Measurements from ENCODE around the gene IKBKG.

The IKBKG gene

DNA sequence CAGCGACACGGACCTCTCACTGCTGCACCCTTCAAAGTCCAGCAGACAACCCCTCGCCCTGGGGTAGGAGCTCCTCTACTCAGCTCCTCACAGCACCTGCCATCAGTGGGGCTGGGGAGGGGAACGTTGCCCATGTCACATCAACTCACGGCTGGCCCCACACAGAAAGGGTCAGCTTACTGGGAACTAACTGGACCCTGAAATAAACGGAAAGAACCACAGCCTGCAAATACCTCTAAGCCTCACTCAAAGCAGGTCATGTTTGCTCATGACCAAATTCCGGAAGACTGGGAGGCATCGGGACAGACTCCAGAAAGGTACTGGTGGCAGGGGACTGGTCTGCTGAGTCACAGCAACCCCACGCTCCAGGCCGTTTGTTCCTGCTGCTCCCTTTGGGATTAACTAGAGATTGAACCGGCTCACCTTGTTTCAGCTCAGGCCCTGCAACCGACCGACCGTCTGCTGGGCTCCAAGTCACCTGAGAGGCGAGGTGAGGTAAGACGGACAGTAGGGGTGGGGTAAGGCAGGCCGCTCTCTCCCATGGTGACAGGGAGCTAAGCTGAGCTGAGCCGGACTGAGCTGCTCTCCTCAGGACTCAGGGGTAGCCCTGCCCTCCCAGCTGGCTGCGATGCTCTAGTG is 6.4 kb upstream of the IKBKG start:
- no peak overlapping the region for H3K4me3 ChIP-seq (ENCODE audit: low read length)
- TF ChIP-seq, protein P1, sequence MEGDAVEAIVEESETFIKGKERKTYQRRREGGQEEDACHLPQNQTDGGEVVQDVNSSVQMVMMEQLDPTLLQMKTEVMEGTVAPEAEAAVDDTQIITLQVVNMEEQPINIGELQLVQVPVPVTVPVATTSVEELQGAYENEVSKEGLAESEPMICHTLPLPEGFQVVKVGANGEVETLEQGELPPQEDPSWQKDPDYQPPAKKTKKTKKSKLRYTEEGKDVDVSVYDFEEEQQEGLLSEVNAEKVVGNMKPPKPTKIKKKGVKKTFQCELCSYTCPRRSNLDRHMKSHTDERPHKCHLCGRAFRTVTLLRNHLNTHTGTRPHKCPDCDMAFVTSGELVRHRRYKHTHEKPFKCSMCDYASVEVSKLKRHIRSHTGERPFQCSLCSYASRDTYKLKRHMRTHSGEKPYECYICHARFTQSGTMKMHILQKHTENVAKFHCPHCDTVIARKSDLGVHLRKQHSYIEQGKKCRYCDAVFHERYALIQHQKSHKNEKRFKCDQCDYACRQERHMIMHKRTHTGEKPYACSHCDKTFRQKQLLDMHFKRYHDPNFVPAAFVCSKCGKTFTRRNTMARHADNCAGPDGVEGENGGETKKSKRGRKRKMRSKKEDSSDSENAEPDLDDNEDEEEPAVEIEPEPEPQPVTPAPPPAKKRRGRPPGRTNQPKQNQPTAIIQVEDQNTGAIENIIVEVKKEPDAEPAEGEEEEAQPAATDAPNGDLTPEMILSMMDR (conservative IDR thresholded peaks at IDR 0.05; ENCODE audit: low read depth, low read length) = no peak

DNA sequence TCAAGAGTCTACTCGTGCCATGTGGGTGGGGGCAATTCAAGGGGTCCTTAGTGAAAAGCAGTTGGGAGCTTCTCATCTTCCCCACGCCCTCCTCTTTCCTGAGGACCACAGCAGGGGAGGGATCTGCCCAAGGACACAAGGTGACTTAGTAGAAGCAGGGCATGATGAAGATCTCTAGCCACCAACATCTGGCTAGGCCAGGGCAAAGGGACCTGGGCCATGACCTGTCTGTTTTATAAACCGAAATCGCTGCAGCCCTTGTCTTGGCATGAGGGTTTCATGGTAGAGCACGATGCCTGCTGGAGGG is 5.9 kb upstream of the IKBKG start:
- no peak overlapping the region for H3K4me3 ChIP-seq (ENCODE audit: low read length)
- no peak for DNase-seq (ENCODE audit: low read depth)
- TF ChIP-seq, protein P1 (conservative IDR thresholded peaks at IDR 0.05; ENCODE audit: low read depth, low read length) = no peak

More for the DNA sequence above, 6.4 kb upstream of the IKBKG start:
- DNase-seq (ENCODE audit: low read depth) = no peak

DNA sequence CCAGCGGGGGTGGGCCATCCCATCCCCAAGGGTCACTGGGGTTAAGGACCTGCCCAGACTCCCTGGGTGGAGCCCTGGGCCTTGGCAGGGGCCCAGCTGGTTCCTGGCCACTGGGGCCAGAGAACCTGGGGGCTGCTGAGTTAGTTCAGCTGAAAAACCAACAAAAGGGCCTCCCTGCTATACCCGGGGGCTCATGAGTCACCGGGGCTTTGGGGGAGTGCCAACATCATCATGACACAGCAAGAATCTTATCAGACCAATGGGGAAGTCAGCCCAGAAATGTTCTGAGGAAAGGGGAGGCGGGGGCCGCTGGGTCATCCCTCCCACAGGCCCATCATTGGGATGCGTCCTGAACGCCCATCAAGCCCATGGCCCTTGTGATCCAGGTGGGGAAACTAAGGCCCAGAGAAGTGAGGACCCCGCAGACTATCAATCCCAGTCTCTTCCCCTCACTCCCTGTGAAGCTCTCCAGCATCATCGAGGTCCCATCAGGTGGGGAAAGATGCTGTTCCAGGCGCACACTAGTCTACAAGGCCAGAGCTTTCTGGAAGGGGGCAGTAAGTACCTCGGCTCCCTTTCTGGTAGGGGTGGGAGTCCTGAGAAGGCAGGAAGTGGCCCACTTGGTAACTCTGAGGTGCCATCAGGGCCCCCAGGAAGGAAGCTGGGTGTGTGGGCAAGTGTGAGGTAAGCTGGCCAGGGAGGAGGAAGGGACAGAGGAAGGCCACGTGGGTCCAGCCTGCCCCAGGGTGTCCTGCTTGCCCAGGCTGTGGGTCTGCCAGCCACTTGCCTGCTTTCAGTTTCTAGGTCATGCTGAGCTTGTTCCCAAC is 5.3 kb upstream of the IKBKG start:
- DNase-seq (ENCODE audit: low read depth) = peak; percentile 67
- TF ChIP-seq, protein P1 (conservative IDR thresholded peaks at IDR 0.05; ENCODE audit: low read depth, low read length) = no peak
- H3K4me3 ChIP-seq (ENCODE audit: low read length) = no peak overlapping the region

DNA sequence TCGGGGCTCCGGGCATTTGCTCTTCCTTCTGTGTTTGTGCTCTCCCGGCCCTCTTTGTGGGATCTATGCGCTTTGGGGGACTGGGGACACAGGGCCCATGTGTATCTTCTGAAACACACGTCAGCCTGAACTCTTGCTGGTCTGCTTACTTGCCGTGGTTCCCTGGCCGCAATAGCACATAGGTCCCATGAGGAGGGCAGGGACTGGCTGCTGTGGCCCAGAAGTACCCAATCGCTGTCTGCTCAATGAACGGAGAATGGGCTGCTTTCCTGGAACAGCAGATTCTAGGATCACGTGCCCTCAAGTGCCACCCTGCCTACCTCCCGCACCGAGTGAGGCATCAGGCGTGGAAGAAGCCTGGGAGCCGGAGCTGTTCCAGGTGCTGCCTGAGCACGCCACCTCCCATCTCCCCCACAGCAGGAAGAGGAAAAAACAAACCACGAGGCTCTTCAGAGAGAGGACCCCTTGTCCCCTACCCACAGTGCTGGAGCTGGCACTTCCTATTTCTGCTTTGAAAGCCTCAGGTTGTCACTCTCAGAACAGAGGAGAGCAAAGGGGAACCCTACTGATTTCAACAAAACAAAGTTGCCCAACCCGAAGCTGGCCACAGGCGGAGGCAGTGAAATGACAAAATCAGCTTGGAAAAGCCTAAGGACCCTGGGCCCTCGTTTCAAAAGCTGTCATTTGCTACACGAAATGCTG is 4.5 kb upstream of the IKBKG start:
- TF ChIP-seq, protein P1 (conservative IDR thresholded peaks at IDR 0.05; ENCODE audit: low read depth, low read length) = no peak
- no peak overlapping the region for H3K4me3 ChIP-seq (ENCODE audit: low read length)
- no peak for DNase-seq (ENCODE audit: low read depth)

DNA sequence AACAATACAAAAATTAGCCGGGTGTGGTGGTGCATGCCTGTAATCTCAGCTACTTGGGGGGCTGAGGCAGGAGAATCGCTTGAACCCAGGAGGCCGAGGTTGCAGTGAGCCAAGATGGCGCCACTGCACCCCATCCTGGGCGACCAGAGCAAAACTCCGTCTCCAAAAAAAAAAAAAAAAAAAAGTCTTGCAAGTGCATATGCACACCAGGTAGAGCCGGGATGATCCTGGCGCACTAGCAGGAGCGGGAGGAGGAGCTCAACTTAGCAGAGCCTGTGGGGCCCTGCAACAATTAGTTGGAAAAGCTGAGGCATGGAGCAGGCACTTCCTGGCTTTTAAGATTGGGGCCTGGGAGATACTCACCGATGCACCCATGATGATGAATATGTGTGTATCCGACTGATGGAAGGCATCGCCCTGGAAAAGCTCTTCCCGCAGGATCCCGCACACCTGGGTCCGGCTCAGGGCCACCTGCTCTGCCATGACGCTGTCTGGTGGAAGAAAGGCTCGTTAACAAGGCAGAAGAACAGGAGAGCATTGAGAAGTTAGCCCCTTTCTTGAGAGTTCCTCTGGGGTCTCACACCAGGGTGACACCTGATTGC is 1.6 kb upstream of the IKBKG start:
- DNase-seq (ENCODE audit: low read depth) = no peak
- H3K4me3 ChIP-seq (ENCODE audit: low read length) = peak overlapping the region; percentile 52
- TF ChIP-seq, protein P1 (conservative IDR thresholded peaks at IDR 0.05; ENCODE audit: low read depth, low read length) = no peak

DNA sequence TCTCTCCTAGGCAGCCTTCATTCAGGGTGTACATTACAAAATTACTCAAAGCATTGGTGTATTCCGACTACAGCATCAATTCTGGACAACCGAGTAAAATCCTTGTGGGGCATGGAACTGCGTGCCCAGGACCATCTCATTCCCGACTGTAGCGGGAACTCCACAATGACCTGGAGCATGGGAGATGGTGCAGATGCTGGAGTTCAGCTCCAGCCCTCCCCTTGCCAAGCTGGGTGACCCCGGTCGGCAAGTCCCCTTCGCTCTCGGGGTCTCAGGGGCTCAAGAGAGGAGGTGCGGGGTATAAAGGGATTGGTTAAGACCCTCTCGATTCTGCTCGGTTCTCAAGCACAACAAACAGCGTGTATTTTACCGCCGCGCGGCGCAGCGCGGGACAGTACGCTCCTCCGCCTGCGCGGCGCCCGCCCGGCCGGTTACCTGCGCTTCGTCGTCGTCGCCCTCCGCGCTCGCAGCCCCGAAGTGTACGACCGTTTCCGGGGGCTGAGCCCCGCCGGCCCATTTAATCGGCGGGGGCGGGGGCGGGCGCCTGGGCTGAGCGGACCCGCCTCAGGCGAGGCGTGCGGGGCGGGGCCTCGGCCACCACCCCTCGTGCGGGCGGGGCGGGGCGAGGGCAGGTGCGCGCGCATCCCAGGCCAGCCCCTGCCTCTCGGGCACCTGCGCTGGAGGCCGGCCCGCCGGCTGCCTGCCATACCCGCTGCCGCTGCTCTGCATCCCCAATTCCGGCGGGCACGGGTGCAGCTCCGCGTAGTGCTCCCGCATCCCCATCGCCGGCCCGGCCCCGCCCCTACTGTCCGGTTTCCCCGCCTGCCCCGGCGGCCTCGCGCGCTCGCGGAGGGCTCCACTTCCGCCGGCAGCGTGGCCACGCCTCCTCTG is 821 bp upstream of the IKBKG start, which contains the start of gene G6PD:
Gene G6PD (minus strand): TSS at position 493 of the 891 bp plus-strand sequence. CDS start 691 bp downstream, outside the sequence.
- TF ChIP-seq, protein P1 (conservative IDR thresholded peaks at IDR 0.05; ENCODE audit: low read depth, low read length) = no peak
- H3K4me3 ChIP-seq (ENCODE audit: low read length) = peak within 1 kb of the TSS; percentile 69
- no peak for DNase-seq (ENCODE audit: low read depth)
